ENCODE measurements around the gene NARS2. TPM values are rescaled to one million over a fixed set of nuclear protein-coding genes. Genes with fewer than 3 reads are reported as not detected.

The NARS2 gene
- total RNA-seq, 4 donors from 2014 or later = 12.9 to 29.1 (median 18.7) TPM

- DNase-seq = no peak
- Histone ChIP-seq H3K4me1 (no peaks in the 10 kb centered on the region), H3K27me3 (no peaks in the 10 kb centered on the region), H3K36me3 (no peaks in the 10 kb centered on the region), H3K9me3 (no peaks in the 10 kb centered on the region), H3K4me3 (no peak overlapping the region), H3K27ac (no peak overlapping the region)
- TF ChIP-seq, protein P1, sequence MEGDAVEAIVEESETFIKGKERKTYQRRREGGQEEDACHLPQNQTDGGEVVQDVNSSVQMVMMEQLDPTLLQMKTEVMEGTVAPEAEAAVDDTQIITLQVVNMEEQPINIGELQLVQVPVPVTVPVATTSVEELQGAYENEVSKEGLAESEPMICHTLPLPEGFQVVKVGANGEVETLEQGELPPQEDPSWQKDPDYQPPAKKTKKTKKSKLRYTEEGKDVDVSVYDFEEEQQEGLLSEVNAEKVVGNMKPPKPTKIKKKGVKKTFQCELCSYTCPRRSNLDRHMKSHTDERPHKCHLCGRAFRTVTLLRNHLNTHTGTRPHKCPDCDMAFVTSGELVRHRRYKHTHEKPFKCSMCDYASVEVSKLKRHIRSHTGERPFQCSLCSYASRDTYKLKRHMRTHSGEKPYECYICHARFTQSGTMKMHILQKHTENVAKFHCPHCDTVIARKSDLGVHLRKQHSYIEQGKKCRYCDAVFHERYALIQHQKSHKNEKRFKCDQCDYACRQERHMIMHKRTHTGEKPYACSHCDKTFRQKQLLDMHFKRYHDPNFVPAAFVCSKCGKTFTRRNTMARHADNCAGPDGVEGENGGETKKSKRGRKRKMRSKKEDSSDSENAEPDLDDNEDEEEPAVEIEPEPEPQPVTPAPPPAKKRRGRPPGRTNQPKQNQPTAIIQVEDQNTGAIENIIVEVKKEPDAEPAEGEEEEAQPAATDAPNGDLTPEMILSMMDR (IDR thresholded peaks at IDR 0.05 in 4 of 5, conservative IDR thresholded peaks at IDR 0.05 in 1 of 5) = no peak
- TF ChIP-seq POLR2A (IDR thresholded peaks at IDR 0.05) = no peak
- in situ Hi-C loops (cut with MboI; ENCODE audit: low sequenced_read_pairs in 4 of 4) (no loop called here), intact Hi-C loops (cut with DNase I; ENCODE audit: low total_unique reads) (no loop called here)
- no peak for ATAC-seq
Measured at GRCh38 chr11:78474451-78474850, 100.2 kb downstream of the NARS2 start.

- intact Hi-C loops (cut with DNase I; ENCODE audit: low total_unique reads) = no loop called here
- no peak for TF ChIP-seq POLR2A (IDR thresholded peaks at IDR 0.05)
- TF ChIP-seq, protein P1 (IDR thresholded peaks at IDR 0.05 in 4 of 5, conservative IDR thresholded peaks at IDR 0.05 in 1 of 5) = no peak
- ATAC-seq = no peak
Measured at GRCh38 chr11:78472905-78473304, 101.8 kb downstream of the NARS2 start.

GRCh38 chr11:78472382-78472781, 102.3 kb downstream of the NARS2 start:
- no peak for DNase-seq
- Histone ChIP-seq H3K36me3 (no peaks in the 10 kb centered on the region), H3K4me1 (no peaks in the 10 kb centered on the region), H3K4me3 (no peak overlapping the region), H3K9me3 (no peaks in the 10 kb centered on the region), H3K27me3 (no peaks in the 10 kb centered on the region), H3K27ac (no peak overlapping the region)
- TF ChIP-seq, protein P1 (IDR thresholded peaks at IDR 0.05 in 4 of 5, conservative IDR thresholded peaks at IDR 0.05 in 1 of 5) = no peak
- TF ChIP-seq POLR2A (IDR thresholded peaks at IDR 0.05) = no peak
- no peak for ATAC-seq
- intact Hi-C loops (cut with DNase I; ENCODE audit: low total_unique reads) (no loop called here), in situ Hi-C loops (cut with MboI; ENCODE audit: low sequenced_read_pairs in 4 of 4) (no loop called here)

More at GRCh38 chr11:78472905-78473304, 101.8 kb downstream of the NARS2 start:
- no peaks in the 10 kb centered on the region for H3K36me3 ChIP-seq
- H3K9me3 ChIP-seq = no peaks in the 10 kb centered on the region
- no peak for DNase-seq
- no peak overlapping the region for H3K27ac ChIP-seq
- H3K27me3 ChIP-seq = no peaks in the 10 kb centered on the region
- H3K4me3 ChIP-seq = no peak overlapping the region
- H3K4me1 ChIP-seq = no peaks in the 10 kb centered on the region
- in situ Hi-C loops (cut with MboI; ENCODE audit: low sequenced_read_pairs in 4 of 4) = no loop called here

GRCh38 chr11:78470861-78471442, 103.7 kb downstream of the NARS2 start:
- no peaks in the 10 kb centered on the region for H3K9me3 ChIP-seq
- TF ChIP-seq, protein P1 (IDR thresholded peaks at IDR 0.05 in 4 of 5, conservative IDR thresholded peaks at IDR 0.05 in 1 of 5) = no peak
- TF ChIP-seq POLR2A (IDR thresholded peaks at IDR 0.05) = no peak
- no peaks in the 10 kb centered on the region for H3K4me1 ChIP-seq
- no peak for DNase-seq
- no peak overlapping the region for H3K27ac ChIP-seq
- in situ Hi-C loops (cut with MboI; ENCODE audit: low sequenced_read_pairs in 4 of 4) = no loop called here
- no peak overlapping the region for H3K4me3 ChIP-seq
- no peaks in the 10 kb centered on the region for H3K36me3 ChIP-seq
- intact Hi-C loops (cut with DNase I; ENCODE audit: low total_unique reads) = no loop called here
- no peaks in the 10 kb centered on the region for H3K27me3 ChIP-seq
- ATAC-seq = no peak

DNA sequence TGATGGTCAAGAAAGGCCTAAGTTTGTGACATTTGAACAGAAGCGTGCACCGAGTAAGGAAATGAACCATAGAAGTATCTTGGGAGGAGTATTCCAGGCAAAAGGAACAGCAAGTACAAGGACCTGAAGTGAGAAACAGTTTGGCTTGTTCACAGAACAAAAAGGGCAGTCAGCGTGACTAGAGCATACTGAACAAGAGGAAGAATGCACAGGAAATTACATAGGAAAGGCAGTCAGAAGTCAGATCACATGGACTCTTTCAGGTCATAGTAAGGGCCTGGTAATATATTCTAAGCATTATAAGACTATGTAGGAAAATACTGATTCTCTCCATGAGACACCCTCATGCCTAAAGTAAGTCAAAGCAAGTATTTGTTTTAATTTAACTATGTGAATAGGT, 104.8 kb downstream of the NARS2 start:
- no peak overlapping the region for H3K4me3 ChIP-seq
- H3K9me3 ChIP-seq = no peaks in the 10 kb centered on the region
- ATAC-seq (no peak), DNase-seq (no peak)
- in situ Hi-C loops (cut with MboI; ENCODE audit: low sequenced_read_pairs in 4 of 4) (no loop called here), intact Hi-C loops (cut with DNase I; ENCODE audit: low total_unique reads) (no loop called here)
- H3K4me1 ChIP-seq = no peaks in the 10 kb centered on the region
- TF ChIP-seq, protein P1 (IDR thresholded peaks at IDR 0.05 in 4 of 5, conservative IDR thresholded peaks at IDR 0.05 in 1 of 5) = no peak
- TF ChIP-seq POLR2A (IDR thresholded peaks at IDR 0.05) = no peak
- H3K27me3 ChIP-seq = no peaks in the 10 kb centered on the region
- H3K27ac ChIP-seq = no peak overlapping the region
- peaks cover 0 to 8% of the 10 kb centered on the region in 2 donors for H3K36me3 ChIP-seq
